ENCODE data around the gene UNC5A. TPM values are rescaled to one million over a fixed set of nuclear protein-coding genes. Genes with fewer than 3 reads are reported as not detected.
"Not testable (repeated sequence)": the region's sequence is repeated elsewhere in the genome, so short reads cannot be mapped to it uniquely, and the experiment has no call there.

UNC5A gene
- total RNA-seq, 3 donors from 2014 or later (not counting 1 experiment from before 2014, with no cell fraction given), result not detected

DNA sequence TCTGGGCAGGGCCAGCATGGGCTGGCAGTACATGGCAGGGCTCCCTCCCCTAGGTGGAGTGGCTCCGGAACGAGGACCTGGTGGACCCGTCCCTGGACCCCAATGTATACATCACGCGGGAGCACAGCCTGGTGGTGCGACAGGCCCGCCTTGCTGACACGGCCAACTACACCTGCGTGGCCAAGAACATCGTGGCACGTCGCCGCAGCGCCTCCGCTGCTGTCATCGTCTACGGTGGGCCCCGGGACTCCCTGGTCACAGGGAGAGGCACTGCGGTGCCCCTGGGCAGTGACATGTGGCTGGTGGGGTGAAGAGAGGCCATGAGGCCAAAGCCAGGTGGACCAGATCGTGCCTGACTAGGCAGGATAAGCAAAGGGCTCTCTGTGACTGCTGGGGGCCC is 58.4 kb downstream of the UNC5A start:
- Histone ChIP-seq H3K4me1 (ENCODE audit: control insufficient read depth, insufficient read depth, low read length) (peaks cover 15% of the 10 kb centered on the region), H3K4me3 (ENCODE audit: low read length) (no peak overlapping the region), H3K36me3 (ENCODE audit: control insufficient read depth, insufficient read depth, low read length) (no peaks in the 10 kb centered on the region), H3K27ac (ENCODE audit: low read length) (no peak overlapping the region), H3K27me3 (ENCODE audit: control insufficient read depth, insufficient read depth, low read length) (peaks cover 15% of the 10 kb centered on the region), H3K9me3 (ENCODE audit: control insufficient read depth, insufficient read depth, low read length) (peaks cover 16% of the 10 kb centered on the region)
- Mint-ChIP-seq H3K36me3 (no peaks in the 10 kb centered on the region), H3K4me3 (no peak overlapping the region), H3K9me3 (peaks cover 0 to 6% of the 10 kb centered on the region in 2 donors), H3K27ac (no peak overlapping the region), H3K4me1 (peaks cover 5 to 23% of the 10 kb centered on the region in 2 donors), H3K27me3 (ENCODE audit: low read depth in 2 of 2) (peaks cover 7 to 18% of the 10 kb centered on the region in 2 donors)
- ATAC-seq, result no peak
- no peak for DNase-seq
- intact Hi-C loops (cut with micrococcal nuclease), result no loop called here
- WGBS (ENCODE audit: insufficient coverage), result 93% methylated on average over 20 of the region's 20 CpGs
- TF ChIP-seq, protein P1, sequence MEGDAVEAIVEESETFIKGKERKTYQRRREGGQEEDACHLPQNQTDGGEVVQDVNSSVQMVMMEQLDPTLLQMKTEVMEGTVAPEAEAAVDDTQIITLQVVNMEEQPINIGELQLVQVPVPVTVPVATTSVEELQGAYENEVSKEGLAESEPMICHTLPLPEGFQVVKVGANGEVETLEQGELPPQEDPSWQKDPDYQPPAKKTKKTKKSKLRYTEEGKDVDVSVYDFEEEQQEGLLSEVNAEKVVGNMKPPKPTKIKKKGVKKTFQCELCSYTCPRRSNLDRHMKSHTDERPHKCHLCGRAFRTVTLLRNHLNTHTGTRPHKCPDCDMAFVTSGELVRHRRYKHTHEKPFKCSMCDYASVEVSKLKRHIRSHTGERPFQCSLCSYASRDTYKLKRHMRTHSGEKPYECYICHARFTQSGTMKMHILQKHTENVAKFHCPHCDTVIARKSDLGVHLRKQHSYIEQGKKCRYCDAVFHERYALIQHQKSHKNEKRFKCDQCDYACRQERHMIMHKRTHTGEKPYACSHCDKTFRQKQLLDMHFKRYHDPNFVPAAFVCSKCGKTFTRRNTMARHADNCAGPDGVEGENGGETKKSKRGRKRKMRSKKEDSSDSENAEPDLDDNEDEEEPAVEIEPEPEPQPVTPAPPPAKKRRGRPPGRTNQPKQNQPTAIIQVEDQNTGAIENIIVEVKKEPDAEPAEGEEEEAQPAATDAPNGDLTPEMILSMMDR (IDR thresholded peaks at IDR 0.05), result no peak

DNA sequence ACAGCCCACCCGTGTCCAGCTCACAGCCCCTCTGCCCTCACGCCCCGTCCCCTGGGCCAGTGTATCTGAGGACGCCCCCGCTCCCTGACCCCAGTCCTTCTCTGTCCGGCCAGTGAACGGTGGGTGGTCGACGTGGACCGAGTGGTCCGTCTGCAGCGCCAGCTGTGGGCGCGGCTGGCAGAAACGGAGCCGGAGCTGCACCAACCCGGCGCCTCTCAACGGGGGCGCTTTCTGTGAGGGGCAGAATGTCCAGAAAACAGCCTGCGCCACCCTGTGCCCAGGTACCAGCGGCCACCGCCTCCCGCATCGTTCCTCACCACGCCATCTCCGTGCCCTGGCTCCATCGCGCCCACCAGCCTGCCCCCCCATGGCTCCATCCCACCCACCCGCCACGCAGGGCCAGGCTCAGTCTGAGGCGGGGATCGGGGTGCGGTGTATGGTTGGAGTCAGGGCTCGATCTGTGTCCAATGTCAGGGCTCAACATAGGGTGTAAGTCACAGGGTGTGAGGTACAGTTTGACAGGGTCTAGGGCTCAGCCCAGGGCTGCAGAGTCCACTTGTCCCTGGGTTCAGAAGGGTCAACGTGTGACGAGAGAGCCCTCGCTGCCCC is 59.2 kb downstream of the UNC5A start:
- Histone ChIP-seq H3K27me3 (ENCODE audit: control insufficient read depth, insufficient read depth, low read length) (peaks cover 15% of the 10 kb centered on the region), H3K36me3 (ENCODE audit: control insufficient read depth, insufficient read depth, low read length) (no peaks in the 10 kb centered on the region), H3K9me3 (ENCODE audit: control insufficient read depth, insufficient read depth, low read length) (peaks cover 16% of the 10 kb centered on the region), H3K27ac (ENCODE audit: low read length) (no peak overlapping the region), H3K4me1 (ENCODE audit: control insufficient read depth, insufficient read depth, low read length) (peaks cover 23% of the 10 kb centered on the region), H3K4me3 (ENCODE audit: low read length) (no peak overlapping the region)
- Mint-ChIP-seq H3K4me3 (no peak overlapping the region), H3K27me3 (ENCODE audit: low read depth in 2 of 2) (peaks cover 7 to 18% of the 10 kb centered on the region in 2 donors), H3K36me3 (no peaks in the 10 kb centered on the region), H3K9me3 (peaks cover 0 to 6% of the 10 kb centered on the region in 2 donors), H3K4me1 (peaks cover 5 to 24% of the 10 kb centered on the region in 2 donors), H3K27ac (no peak overlapping the region)
- TF ChIP-seq, protein P1 (IDR thresholded peaks at IDR 0.05), result no peak
- intact Hi-C loops (cut with micrococcal nuclease), result no loop called here
- 88% methylated on average over 38 of the region's 38 CpGs for WGBS (ENCODE audit: insufficient coverage)
- no peak for ATAC-seq
- no peak for DNase-seq

- no peak for DNase-seq
Measured at GRCh38 chr5:176870110-176870591, 59.8 kb downstream of the UNC5A start.

GRCh38 chr5:176870644-176871043 is 60.3 kb downstream of the UNC5A start:
- ATAC-seq; DNase-seq; H3K36me3 Mint-ChIP-seq; H3K4me3 Mint-ChIP-seq; H3K27ac ChIP-seq (ENCODE audit: low read length); H3K36me3 ChIP-seq (ENCODE audit: control insufficient read depth, insufficient read depth, low read length); H3K4me3 ChIP-seq (ENCODE audit: low read length); H3K9me3 Mint-ChIP-seq; intact Hi-C loops (cut with micrococcal nuclease): not testable (repeated sequence)
- WGBS (ENCODE audit: insufficient coverage), result 40% methylated on average over 7 of the region's 10 CpGs
- H3K4me1 ChIP-seq (ENCODE audit: control insufficient read depth, insufficient read depth, low read length), result peaks cover 27% of the 10 kb centered on the region
- peaks cover 16% of the 10 kb centered on the region for H3K9me3 ChIP-seq (ENCODE audit: control insufficient read depth, insufficient read depth, low read length)
- Mint-ChIP-seq H3K27me3 (ENCODE audit: low read depth in 2 of 2) (peaks cover 3 to 17% of the 10 kb centered on the region in 2 donors), H3K4me1 (peaks cover 9 to 32% of the 10 kb centered on the region in 2 donors), H3K27ac (peak overlapping the region in 1 of 2 donors; percentile 57)
- peaks cover 12% of the 10 kb centered on the region for H3K27me3 ChIP-seq (ENCODE audit: control insufficient read depth, insufficient read depth, low read length)

More at GRCh38 chr5:176870110-176870591, 59.8 kb downstream of the UNC5A start:
- TF ChIP-seq, protein P1 (IDR thresholded peaks at IDR 0.05), result no peak
- WGBS (ENCODE audit: insufficient coverage), result 72% methylated on average over 17 of the region's 17 CpGs
- intact Hi-C loops (cut with micrococcal nuclease), result no loop called here
- peaks cover 0 to 6% of the 10 kb centered on the region in 2 donors for H3K9me3 Mint-ChIP-seq
- Histone ChIP-seq H3K4me3 (ENCODE audit: low read length) (no peak overlapping the region), H3K9me3 (ENCODE audit: control insufficient read depth, insufficient read depth, low read length) (peaks cover 16% of the 10 kb centered on the region), H3K27ac (ENCODE audit: low read length) (no peak overlapping the region), H3K27me3 (ENCODE audit: control insufficient read depth, insufficient read depth, low read length) (peaks cover 14% of the 10 kb centered on the region), H3K4me1 (ENCODE audit: control insufficient read depth, insufficient read depth, low read length) (peaks cover 23% of the 10 kb centered on the region), H3K36me3 (ENCODE audit: control insufficient read depth, insufficient read depth, low read length) (no peaks in the 10 kb centered on the region)
- peaks cover 7 to 18% of the 10 kb centered on the region in 2 donors for H3K27me3 Mint-ChIP-seq (ENCODE audit: low read depth in 2 of 2)
- peaks cover 5 to 27% of the 10 kb centered on the region in 2 donors for H3K4me1 Mint-ChIP-seq
- no peaks in the 10 kb centered on the region for H3K36me3 Mint-ChIP-seq
- H3K4me3 Mint-ChIP-seq, result no peak overlapping the region
- H3K27ac Mint-ChIP-seq, result peak overlapping the region in 1 of 2 donors; percentile 57
- no peak for ATAC-seq

DNA sequence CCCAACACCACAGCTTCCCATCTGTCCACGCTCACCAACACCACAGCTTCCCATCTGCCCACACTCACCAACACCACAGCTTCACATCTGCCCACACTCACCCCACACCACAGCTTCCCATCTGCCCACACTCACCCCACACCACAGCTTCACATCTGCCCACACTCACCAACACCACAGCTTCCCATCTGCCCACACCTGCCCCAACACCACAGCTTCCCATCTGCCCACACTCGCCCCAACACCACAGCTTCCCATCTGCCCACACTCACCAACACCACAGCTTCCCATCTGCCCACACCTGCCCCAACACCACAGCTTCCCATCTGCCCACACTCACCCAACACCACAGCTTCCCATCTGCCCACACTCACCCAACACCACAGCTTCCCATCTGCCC is 62.2 kb downstream of the UNC5A start:
- H3K27me3 Mint-ChIP-seq (ENCODE audit: low read depth in 2 of 2), result peaks cover 9 to 13% of the 10 kb centered on the region in 2 donors
- ATAC-seq; H3K36me3 Mint-ChIP-seq; H3K4me3 Mint-ChIP-seq; DNase-seq; H3K4me3 ChIP-seq (ENCODE audit: low read length); H3K27ac ChIP-seq (ENCODE audit: low read length); intact Hi-C loops (cut with micrococcal nuclease); H3K9me3 Mint-ChIP-seq; H3K36me3 ChIP-seq (ENCODE audit: control insufficient read depth, insufficient read depth, low read length): not testable (repeated sequence)
- WGBS (ENCODE audit: insufficient coverage), result 0% methylated on average over 2 of the region's 2 CpGs
- Histone ChIP-seq H3K27me3 (ENCODE audit: control insufficient read depth, insufficient read depth, low read length) (peaks cover 10% of the 10 kb centered on the region), H3K9me3 (ENCODE audit: control insufficient read depth, insufficient read depth, low read length) (peaks cover 16% of the 10 kb centered on the region), H3K4me1 (ENCODE audit: control insufficient read depth, insufficient read depth, low read length) (peaks cover 41% of the 10 kb centered on the region)
- H3K4me1 Mint-ChIP-seq, result peaks cover 20 to 43% of the 10 kb centered on the region in 2 donors
- H3K27ac Mint-ChIP-seq, result peak overlapping the region; percentile 75 to 85

GRCh38 chr5:176873011-176873410 is 62.7 kb downstream of the UNC5A start:
- Histone ChIP-seq H3K27me3 (ENCODE audit: control insufficient read depth, insufficient read depth, low read length) (peaks cover 10% of the 10 kb centered on the region), H3K4me1 (ENCODE audit: control insufficient read depth, insufficient read depth, low read length) (peaks cover 41% of the 10 kb centered on the region), H3K9me3 (ENCODE audit: control insufficient read depth, insufficient read depth, low read length) (peaks cover 16% of the 10 kb centered on the region)
- H3K9me3 Mint-ChIP-seq; ATAC-seq; H3K27ac ChIP-seq (ENCODE audit: low read length); H3K4me3 ChIP-seq (ENCODE audit: low read length); H3K36me3 Mint-ChIP-seq; intact Hi-C loops (cut with micrococcal nuclease); H3K36me3 ChIP-seq (ENCODE audit: control insufficient read depth, insufficient read depth, low read length): not testable (repeated sequence)
- Mint-ChIP-seq H3K27me3 (ENCODE audit: low read depth in 2 of 2) (peaks cover 9 to 13% of the 10 kb centered on the region in 2 donors), H3K27ac (peak overlapping the region; percentile 75 to 85), H3K4me3 (peak overlapping the region; percentile 66), H3K4me1 (peaks cover 20 to 43% of the 10 kb centered on the region in 2 donors)
- WGBS (ENCODE audit: insufficient coverage), result 57% methylated on average over 2 of the region's 2 CpGs
- peak in 1 of 2 donors; percentile 10 for DNase-seq

All from natural killer cell (primary cell).